Stimulated activated CD4-positive, alpha-beta T cell treated with anti-CD3 and anti-CD28 coated beads, TNF-alpha, amount 100 ng/mL, for 4 hours (primary cell): ENCODE data around the gene ZNF554.
"Not testable (repeated sequence)": the region's sequence is repeated elsewhere in the genome, so short reads cannot be mapped to it uniquely, and the experiment has no call there.

Experiments used
- DNase-seq, 3 experiments: peaks; one replicate each; pipeline ENCODE4 v3.0.0-alpha.2; 2020; ENCODE audit warnings: low read depth in 3 of 3

Gene ZNF554

DNA sequence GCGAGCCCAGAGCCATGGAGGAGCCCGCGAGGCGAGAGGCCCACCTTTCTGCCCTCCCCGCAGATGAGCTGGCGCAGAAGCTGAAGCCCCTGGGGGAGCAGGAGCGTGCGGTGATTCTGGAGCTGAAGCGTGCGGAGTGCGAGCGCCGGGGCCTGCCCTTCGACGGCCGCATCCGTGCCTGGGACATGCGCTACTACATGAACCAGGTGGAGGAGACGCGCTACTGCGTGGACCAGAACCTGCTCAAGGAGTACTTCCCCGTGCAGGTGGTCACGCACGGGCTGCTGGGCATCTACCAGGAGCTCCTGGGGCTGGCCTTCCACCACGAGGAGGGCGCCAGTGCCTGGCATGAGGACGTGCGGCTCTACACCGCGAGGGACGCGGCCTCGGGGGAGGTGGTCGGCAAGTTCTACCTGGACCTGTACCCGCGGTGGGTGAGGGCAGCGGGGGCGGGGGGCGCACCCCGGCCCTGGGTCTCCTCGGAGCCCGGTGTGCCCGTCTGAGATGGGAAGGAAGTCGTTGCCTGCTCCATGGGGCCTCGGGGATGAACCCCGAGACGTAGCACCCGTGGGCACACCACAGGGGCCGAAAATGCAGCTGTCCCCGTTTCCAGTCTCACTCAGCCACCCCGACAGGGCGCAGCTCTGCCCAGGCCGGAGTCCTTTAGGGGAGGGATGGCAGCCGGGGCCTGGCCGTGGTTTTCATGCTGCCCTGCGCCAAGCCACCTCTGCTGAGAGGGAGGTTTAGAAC lies 12.1 kb upstream of the ZNF554 start:
- no peak for DNase-seq

DNA sequence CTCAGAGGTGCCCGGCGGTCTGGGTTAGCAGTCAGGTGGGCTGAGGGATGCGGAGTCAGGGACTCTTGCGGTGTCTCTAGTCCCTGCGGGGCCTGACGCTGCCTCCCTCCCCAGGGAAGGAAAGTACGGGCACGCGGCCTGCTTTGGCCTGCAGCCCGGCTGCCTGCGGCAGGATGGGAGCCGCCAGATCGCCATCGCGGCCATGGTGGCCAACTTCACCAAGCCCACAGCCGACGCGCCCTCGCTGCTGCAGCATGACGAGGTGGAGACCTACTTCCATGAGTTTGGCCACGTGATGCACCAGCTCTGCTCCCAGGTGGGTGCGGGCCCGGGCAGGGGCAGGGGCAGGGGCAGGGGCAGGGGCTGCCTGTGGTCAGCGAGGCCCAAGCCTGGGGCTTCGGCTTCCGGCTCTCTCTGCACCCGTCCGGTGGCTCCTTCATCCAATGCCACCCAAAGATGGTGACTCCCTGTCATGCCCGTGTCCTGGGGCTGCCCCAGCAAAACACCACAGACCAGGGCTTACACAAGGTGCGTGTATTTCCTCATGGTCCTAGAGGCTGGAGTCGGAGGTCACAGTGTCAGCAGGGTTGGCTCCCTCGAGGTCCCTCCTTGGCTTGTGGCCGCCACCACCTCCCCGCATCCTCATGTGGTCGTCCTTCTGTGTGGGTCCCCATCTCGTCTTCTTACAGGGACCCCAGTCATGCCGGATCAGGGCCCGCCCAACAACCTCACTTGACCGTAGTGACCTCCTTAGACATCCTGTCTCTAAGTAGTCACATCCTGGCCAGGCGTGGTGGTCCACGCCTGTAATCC lies 11.3 kb upstream of the ZNF554 start:
- no peak for DNase-seq

GRCh38 chr19:2809387-2810140 lies 10.1 kb upstream of the ZNF554 start:
- DNase-seq: no peak

DNA sequence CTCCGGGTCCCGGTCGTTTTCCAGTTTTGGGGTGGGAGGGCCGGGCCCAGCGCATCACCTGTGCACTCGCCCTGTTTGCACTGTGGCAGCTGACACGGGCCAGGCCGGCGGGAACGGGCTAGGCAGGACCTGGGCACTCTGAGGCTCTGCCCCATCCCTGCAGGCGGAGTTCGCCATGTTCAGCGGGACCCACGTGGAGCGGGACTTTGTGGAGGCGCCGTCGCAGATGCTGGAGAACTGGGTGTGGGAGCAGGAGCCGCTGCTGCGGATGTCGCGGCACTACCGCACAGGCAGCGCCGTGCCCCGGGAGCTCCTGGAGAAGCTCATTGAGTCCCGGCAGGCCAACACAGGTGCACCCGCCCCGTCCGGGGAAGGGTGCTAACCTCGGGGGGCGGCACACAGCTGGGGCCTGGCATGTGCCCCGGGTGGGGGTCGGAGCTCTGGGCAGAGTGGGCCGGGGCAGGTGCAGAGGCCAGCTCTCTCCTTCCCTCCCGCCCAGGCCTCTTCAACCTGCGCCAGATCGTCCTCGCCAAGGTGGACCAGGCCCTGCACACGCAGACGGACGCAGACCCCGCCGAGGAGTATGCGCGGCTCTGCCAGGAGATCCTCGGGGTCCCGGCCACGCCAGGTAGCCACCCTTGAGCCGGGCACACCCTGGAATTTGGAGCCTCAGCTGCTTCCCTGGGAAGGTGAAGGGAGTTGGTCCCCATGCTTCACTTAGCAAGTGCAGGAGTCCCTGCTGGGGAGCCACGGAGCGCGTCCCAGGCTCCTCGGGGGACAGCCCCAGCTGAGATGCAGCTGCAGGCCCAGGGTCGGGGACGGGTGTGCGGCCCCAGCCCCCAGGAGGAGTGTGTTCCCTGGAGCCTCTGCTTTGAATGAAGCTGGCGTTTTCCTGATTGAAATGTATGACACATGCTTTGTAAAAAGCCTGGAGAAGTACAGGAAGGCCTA lies 9.3 kb upstream of the ZNF554 start:
- no peak for DNase-seq

GRCh38 chr19:2811221-2811722 lies 8.4 kb upstream of the ZNF554 start:
- DNase-seq: no peak

DNA sequence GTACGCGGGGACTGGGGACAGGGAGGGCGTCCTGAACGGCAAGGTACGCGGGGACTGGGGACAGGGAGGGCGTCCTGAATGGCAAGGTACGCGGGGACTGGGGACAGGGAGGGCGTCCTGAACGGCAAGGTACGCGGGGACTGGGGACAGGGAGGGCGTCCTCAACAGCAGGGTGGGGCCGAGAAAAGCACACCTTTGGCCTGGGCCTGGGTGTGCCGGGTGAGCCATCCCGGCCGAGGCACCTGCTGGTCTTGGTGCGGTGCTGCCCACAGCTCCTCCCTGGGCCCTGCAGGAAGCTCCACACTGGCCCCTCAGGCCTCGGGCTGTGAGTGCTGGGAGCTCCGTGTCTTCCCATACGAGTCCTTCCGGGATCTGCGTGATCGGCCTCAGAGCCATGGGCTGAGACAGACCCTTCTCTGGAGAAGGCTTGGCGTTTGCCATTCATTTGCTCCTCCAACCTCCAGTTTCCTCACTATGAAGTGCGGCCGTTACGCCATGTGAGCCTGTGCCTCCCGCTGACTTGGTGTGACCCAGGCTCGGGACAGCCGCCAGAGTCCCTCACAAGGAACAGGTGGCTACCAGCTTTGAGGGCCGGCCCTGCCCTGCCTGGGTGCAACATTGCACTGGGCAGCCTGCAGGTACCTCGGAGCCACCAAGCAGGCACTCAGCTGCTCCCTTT lies 7.8 kb upstream of the ZNF554 start:
- no peak for DNase-seq

GRCh38 chr19:2812414-2813234 lies 7.0 kb upstream of the ZNF554 start:
- no peak for DNase-seq

- no peak for DNase-seq
Measured at GRCh38 chr19:2813235-2814160, 6.2 kb upstream of the ZNF554 start.

- DNase-seq: no peak
Measured at GRCh38 chr19:2814426-2814825, 5.2 kb upstream of the ZNF554 start.

GRCh38 chr19:2815191-2815614 lies 4.5 kb upstream of the ZNF554 start:
- no peak for DNase-seq

GRCh38 chr19:2815923-2816322 lies 3.7 kb upstream of the ZNF554 start:
- DNase-seq: no peak

GRCh38 chr19:2816641-2817040 lies 3.0 kb upstream of the ZNF554 start:
- DNase-seq: no peak

DNA sequence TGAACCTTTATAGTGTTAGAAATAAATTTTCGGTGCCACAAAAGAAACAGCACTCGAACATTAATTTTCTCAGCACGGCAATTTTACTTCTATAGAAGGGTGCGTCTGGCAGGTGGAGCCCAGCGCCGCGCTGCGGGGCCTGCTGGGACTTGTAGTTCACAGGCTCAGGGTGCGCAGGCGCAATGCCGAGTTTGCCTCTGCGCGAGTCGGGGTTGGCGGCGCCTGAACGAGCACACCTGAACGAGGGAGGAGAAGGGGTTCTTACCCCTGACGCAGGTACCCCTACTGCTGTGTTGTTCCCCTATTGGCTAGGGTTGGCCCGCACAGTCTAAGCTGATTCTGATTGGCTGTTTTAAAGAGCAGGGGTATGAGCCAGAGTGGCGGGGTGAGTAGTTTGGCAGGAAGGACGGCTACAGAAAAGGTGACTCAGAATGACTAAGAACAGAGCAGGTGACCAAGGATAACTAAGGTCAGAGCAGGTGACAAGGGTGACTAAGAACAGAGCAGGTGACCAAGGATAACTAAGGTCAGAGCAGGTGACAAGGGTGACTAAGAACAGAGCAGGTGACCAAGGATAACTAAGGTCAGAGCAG lies 2.3 kb upstream of the ZNF554 start:
- DNase-seq: not testable (repeated sequence)

DNA sequence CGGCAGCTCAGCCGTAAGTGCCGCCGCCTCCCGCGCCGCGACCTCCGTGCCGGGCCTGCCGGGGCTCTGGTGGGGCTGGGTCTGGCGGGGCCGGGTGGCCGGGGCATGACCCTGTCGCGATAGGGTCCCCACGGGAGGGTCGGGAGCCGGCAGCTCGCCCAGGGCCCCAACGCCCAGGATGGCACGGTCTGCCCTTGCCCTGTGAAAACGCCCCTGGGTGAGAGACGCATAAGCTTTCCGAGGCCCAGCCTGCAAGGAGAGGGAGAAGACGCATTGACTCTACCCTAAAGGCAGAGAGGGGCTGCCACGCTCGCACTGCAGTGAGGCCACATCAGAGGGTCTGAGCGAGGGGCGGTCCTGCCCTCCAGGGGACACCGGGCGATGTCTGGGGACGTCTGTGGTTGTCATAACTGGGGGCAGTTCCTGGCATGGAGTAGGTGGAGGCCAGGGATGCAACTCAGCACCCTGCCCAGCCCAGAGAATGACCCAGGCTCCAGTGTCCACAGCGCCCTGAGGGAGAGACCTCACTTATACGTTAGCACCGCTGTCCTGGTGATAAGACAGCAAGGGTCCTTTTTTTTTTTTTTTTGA lies 539 bp downstream of the ZNF554 start:
- DNase-seq: no peak

- DNase-seq: no peak
Measured at GRCh38 chr19:2822846-2823245, 3.2 kb downstream of the ZNF554 start.

DNA sequence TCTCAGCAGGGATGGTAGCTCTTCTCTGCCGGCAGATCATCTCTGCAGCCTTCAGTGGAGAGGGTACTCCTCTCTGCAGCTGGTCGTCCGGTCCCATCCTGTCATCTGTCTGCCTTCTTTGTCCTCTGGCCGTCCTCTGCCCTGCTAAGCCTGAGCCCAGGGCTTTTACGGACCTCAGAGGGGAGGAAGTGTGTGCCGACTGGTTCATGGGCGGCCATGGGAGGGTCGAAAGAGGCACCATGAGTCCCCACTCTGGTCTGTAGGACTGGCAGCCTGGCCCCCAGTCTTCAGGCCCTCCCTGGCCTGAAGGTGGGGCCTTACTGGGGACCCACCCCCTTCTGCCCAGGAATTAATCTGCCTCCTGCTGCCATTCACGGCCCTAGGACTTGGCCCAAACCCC lies 4.0 kb downstream of the ZNF554 start:
- no peak for DNase-seq

DNA sequence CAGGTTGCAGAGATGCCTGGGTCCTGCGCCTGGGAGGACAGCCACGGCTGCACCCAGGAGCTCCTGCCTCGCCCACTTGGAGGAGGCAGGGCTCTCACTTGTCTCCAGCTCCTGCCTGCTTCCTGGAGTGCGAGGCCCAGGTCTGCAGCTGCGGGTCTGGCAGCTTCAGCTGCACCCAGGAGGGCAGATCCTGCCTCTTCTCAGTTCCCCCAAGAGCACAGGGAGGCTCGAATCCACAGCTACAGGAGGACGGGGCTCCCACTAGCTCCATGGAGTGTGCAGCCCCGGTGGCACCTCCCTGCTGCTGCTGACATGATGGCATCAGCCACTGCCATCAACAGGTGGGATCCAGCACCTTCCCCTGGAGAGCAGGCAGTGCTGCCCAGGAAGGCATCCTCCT lies 4.5 kb downstream of the ZNF554 start:
- no peak for DNase-seq

- DNase-seq: no peak
Measured at GRCh38 chr19:2827022-2827421, 7.4 kb downstream of the ZNF554 start.
